Stomach (tissue), 4 donors: ENCODE data around the gene NR6A1.

Experiments
- CTCF ChIP-seq, 7 experiments: fragments of 450-650 bp in 4 of 7; fragments of 200-600 bp in 3 of 7; sonication (generic) in 3 of 7; IDR thresholded peaks; one replicate each; pipeline ENCODE4 v1.5.1; 2016 to 2019; ENCODE audit warnings: antibody characterized with exemption in 7 of 7, control low read depth in 2 of 7, mild to moderate bottlenecking in 1 of 7
- POLR2A ChIP-seq, 4 donors: fragments of 450-650 bp; IDR thresholded peaks; one replicate each; pipeline ENCODE4 v1.6.1; 2016; ENCODE audit warnings: antibody characterized with exemption in 4 of 4, control low read depth in 2 of 4, mild to moderate bottlenecking in 1 of 4, moderate library complexity in 1 of 4
- POLR2AphosphoS5 ChIP-seq, 3 donors: sonication (generic); formaldehyde crosslinking; IDR thresholded peaks; one replicate each; pipeline ENCODE4 v1.6.1; 2016; ENCODE audit warnings: antibody characterized with exemption in 3 of 3

- no peak for TF ChIP-seq CTCF (IDR thresholded peaks at IDR 0.05)
- TF ChIP-seq POLR2AphosphoS5 (IDR thresholded peaks at IDR 0.05): no peak
- no peak for TF ChIP-seq POLR2A (IDR thresholded peaks at IDR 0.05)
Observed at GRCh38 chr9:124491049-124491975, 279.8 kb downstream of the NR6A1 start.
